HEK293 (cell line): Measurements from ENCODE around the gene CTDNEP1.

Experiments
- RBAK ChIP-seq: fragments of 450-650 bp; formaldehyde crosslinking; IDR thresholded peaks from 2 replicates; pipeline ENCODE4 v1.5.1; 2016; ENCODE audit warnings: missing biosample characterization, missing genetic modification characterization
- TF ChIP-seq, protein P1 (sequence below): fragments of 450-650 bp; formaldehyde crosslinking; IDR thresholded peaks from 2 replicates; pipeline ENCODE4 v1.5.1; 2016; ENCODE audit warnings: missing biosample characterization, missing genetic modification characterization, low read depth
- TF ChIP-seq, protein P2 (sequence below): fragments of 450-650 bp; formaldehyde crosslinking; IDR thresholded peaks from 2 replicates; pipeline ENCODE4 v1.5.1; 2016; ENCODE audit warnings: missing biosample characterization, missing genetic modification characterization

- TF ChIP-seq RBAK (tag by site-specific recombination) = no peak
- TF ChIP-seq, protein P1, sequence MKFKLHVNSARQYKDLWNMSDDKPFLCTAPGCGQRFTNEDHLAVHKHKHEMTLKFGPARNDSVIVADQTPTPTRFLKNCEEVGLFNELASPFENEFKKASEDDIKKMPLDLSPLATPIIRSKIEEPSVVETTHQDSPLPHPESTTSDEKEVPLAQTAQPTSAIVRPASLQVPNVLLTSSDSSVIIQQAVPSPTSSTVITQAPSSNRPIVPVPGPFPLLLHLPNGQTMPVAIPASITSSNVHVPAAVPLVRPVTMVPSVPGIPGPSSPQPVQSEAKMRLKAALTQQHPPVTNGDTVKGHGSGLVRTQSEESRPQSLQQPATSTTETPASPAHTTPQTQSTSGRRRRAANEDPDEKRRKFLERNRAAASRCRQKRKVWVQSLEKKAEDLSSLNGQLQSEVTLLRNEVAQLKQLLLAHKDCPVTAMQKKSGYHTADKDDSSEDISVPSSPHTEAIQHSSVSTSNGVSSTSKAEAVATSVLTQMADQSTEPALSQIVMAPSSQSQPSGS = no peak
- TF ChIP-seq, protein P2, sequence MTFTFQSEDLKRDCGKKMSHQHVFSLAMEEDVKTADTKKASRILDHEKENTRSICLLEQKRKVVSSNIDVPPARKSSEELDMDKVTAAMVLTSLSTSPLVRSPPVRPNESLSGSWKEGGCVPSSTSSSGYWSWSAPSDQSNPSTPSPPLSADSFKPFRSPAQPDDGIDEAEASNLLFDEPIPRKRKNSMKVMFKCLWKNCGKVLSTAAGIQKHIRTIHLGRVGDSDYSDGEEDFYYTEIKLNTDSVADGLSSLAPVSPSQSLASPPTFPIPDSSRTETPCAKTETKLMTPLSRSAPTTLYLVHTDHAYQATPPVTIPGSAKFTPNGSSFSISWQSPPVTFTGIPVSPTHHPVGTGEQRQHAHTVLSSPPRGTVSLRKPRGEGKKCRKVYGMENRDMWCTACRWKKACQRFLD (tag by site-specific recombination) = no peak
Observed at GRCh38 chr17:7289256-7290032, 37.9 kb upstream of the CTDNEP1 start.
